A673 (cell line): Measurements from ENCODE around the gene IL15RA.

Experiments used
- CTCF ChIP-seq: fragments of 300-800, 200-600 bp; sonication (generic); conservative IDR thresholded peaks from 2 replicates; pipeline ENCODE4 v1.5.1; 2017; ENCODE audit warnings: low read depth, mild to moderate bottlenecking, antibody characterized with exemption, low read length, moderate library complexity, mixed read lengths
- EZH2 ChIP-seq: fragments of 200-600 bp; sonication (generic); IDR thresholded peaks from 2 replicates; pipeline ENCODE4 v1.6.1; 2017; ENCODE audit warnings: borderline replicate concordance, low read depth, mild to moderate bottlenecking, mixed read lengths, antibody characterized with exemption, low read length; ENCODE audit not compliant: poor library complexity, severe bottlenecking

- no peak for TF ChIP-seq EZH2
- no peak for TF ChIP-seq CTCF
These were observed 58.6 kb downstream of the IL15RA start for GRCh38 chr10:5918763-5919162.
